Muscle of leg (tissue), 11 donors: ENCODE results near the gene CAPN1. TPM values are rescaled to one million over a fixed set of nuclear protein-coding genes. Genes with fewer than 3 reads are reported as not detected.
A peak's percentile ranks its signal among the peaks of the same experiment; 100 is the strongest.
"Not testable (repeated sequence)": the region's sequence is repeated elsewhere in the genome, so short reads cannot be mapped to it uniquely, and the experiment has no call there.

Experiments used
- DNase-seq: peaks from one replicate; pipeline ENCODE4 v3.0.0; 2013
- H3K27ac ChIP-seq: one replicate; pipeline ENCODE4 v1.5.1; 2013; ENCODE audit warnings: mild to moderate bottlenecking, low read length, control low read depth
- H3K27me3 ChIP-seq: one replicate; pipeline ENCODE4 v1.6.1; 2013; ENCODE audit warnings: low read length; ENCODE audit not compliant: control insufficient read depth, insufficient read depth
- H3K36me3 ChIP-seq: one replicate; pipeline ENCODE4 v1.6.1; 2013; ENCODE audit warnings: low read length; ENCODE audit not compliant: control insufficient read depth, insufficient read depth
- H3K4me1 ChIP-seq: one replicate; pipeline ENCODE4 v1.6.1; 2013; ENCODE audit warnings: low read length; ENCODE audit not compliant: control insufficient read depth, insufficient read depth
- H3K4me3 ChIP-seq: one replicate; pipeline ENCODE4 v1.5.1; 2013; ENCODE audit warnings: low read length, control low read depth
- H3K9me3 ChIP-seq: replicated peaks from 2 replicates; pipeline ENCODE4 v1.6.1; 2013; ENCODE audit warnings: low read depth, low read length; ENCODE audit not compliant: control insufficient read depth
- WGBS: methylation state at CpG from one replicate; pipeline ENCODE4 v1.1.5; 2013; ENCODE audit warnings: missing lambda C conversion rate; ENCODE audit not compliant: insufficient coverage; 5-methylcytosine and 5-hydroxymethylcytosine counted together
- polyA plus RNA-seq, 8 donors: library from polyadenylated mRNA; unstranded; fragments of 120-200 nt; gene quantifications; one replicate each; pipeline versions ENCODE4 v1.2.1 to v1.2.3, GENCODE V29; 2013; ENCODE audit warnings: inconsistent platforms in 1 of 8, low replicate concordance in 1 of 8; ENCODE audit not compliant: insufficient read length in 8 of 8, insufficient read depth in 1 of 8
- total RNA-seq: library from RNA; stranded (reverse); fragments of 120-200 nt; gene quantifications from one replicate; pipeline ENCODE4 v1.2.4, GENCODE V29; 2013

Gene CAPN1
- total and polyA plus RNA-seq, 9 donors = 46.7 to 90.2 (median 78.8) TPM

DNA sequence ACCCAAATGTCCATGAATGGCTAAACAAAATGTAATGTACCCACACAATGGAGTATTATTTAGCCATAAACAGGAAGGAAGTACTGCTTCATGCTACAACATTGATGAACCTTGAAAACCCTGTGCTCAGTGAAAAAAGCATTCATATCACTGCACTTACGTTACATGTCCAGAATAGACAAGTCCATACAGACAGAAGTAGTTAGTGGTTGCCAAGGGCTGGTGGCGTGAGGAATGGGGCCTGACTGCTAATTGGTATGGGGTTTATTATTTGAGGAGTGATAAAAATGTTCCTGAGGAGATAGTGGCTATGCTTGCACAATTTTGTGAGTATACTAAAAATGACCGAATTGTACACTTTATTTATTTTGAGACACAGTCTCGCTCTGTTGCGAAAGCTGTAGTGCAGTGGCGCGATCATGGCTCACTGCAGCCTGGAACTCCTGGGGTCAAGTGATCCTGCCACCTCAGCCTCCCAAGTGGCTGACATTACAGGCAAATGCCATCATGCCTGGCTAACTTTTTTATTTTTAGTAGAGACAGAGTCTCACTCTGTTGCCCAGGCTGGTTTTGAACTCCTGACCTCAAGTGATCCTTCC is 39.7 kb upstream of the CAPN1 start:
- Histone ChIP-seq H3K27ac (no peak overlapping the region), H3K27me3 (peaks cover 5% of the 10 kb centered on the region), H3K4me3 (no peak overlapping the region), H3K36me3 (no peaks in the 10 kb centered on the region), H3K4me1 (no peaks in the 10 kb centered on the region), H3K9me3 (no peaks in the 10 kb centered on the region)
- WGBS = 92% methylated on average over 5 of the region's 7 CpGs
- DNase-seq = no peak

DNA sequence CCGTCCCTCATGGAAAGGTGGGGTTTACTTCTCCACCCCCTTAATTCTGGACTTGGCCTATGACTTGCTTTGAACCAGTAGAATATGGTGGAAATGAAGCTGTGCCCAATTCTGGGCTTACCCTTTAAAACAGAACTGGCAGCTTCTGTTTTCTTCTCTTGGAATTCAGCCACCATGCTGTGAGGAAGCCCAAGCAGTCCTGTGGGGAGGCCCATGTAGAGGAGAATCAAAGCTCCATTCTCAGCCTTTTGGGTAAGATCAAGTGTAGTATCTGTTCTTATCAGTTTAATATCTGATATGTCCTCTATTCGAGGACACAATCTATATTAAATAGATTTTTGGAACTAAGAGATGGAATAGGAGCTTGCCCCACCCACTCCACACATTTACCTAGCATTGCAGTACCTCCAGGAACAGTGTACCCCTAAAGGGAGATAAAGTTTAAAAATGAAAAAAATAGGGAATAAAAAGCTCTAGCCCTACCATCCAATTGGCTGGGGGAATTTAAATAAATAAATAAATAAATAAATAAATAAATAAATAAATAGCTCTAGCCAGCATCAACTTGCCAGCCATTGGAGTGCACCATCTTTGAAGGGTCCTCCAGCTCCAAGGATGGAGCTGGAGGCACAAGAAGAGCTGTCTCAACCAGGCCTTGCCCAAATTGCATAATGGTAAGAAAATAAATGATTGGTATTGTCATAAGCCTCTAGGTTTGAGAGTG is 34.2 kb upstream of the CAPN1 start:
- Histone ChIP-seq H3K36me3 (no peaks in the 10 kb centered on the region), H3K27me3 (no peaks in the 10 kb centered on the region), H3K9me3 (peaks cover 4% of the 10 kb centered on the region), H3K4me3 (no peak overlapping the region), H3K4me1 (peaks cover 14% of the 10 kb centered on the region), H3K27ac (no peak overlapping the region)
- no peak for DNase-seq
- no CpG with 5 or more reads among the region's 2 CpGs for WGBS

DNA sequence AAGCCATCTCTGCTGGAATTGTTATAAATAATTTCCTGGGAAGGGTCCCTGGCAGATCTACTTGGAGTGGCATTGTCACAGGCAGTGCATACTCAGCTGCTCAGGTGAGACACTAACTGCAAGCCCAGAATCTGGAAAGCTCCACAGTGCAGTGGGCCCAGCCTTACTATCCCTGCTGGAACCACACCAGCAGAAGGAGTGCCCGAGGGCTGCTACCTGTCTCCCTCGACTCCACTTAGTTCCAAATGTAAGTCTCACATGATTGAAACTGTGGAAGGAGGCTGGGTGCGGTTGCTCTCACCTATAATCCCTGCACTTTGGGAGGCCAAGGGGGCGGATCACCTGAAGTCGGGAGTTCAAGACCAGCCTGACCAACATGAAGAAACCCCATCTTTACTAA is 33.1 kb upstream of the CAPN1 start:
- H3K27ac ChIP-seq = no peak overlapping the region
- H3K4me1 ChIP-seq = peaks cover 14% of the 10 kb centered on the region
- peaks cover 4% of the 10 kb centered on the region for H3K9me3 ChIP-seq
- WGBS = 77% methylated on average over 2 of the region's 5 CpGs
- no peak for DNase-seq
- H3K4me3 ChIP-seq = no peak overlapping the region
- H3K27me3 ChIP-seq = peaks cover 2% of the 10 kb centered on the region
- H3K36me3 ChIP-seq = no peaks in the 10 kb centered on the region

DNA sequence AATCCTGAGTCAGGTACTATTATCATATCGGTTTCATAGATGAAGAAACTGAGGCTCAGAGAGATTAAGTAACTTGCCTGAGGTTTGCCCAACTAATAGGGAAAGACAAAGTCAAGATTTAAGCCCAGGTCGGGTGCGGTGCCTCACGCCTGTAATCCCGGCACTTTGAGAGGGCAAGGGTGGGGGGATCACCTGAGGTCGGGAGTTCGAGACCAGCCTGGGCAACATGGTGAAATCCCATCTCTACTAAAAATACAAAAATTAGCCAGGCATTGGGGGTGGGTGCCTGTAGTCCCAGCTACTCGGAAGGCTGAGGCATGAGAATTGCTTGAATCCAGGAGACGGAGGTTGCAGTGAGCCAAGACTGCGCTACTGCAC is 31.6 kb upstream of the CAPN1 start:
- 49% methylated on average over 3 of the region's 10 CpGs for WGBS
- H3K4me1 ChIP-seq = peaks cover 14% of the 10 kb centered on the region
- not testable (repeated sequence) for H3K27me3 ChIP-seq, DNase-seq, H3K9me3 ChIP-seq, H3K36me3 ChIP-seq, H3K4me3 ChIP-seq
- H3K27ac ChIP-seq = peak overlapping the region; percentile 67

DNA sequence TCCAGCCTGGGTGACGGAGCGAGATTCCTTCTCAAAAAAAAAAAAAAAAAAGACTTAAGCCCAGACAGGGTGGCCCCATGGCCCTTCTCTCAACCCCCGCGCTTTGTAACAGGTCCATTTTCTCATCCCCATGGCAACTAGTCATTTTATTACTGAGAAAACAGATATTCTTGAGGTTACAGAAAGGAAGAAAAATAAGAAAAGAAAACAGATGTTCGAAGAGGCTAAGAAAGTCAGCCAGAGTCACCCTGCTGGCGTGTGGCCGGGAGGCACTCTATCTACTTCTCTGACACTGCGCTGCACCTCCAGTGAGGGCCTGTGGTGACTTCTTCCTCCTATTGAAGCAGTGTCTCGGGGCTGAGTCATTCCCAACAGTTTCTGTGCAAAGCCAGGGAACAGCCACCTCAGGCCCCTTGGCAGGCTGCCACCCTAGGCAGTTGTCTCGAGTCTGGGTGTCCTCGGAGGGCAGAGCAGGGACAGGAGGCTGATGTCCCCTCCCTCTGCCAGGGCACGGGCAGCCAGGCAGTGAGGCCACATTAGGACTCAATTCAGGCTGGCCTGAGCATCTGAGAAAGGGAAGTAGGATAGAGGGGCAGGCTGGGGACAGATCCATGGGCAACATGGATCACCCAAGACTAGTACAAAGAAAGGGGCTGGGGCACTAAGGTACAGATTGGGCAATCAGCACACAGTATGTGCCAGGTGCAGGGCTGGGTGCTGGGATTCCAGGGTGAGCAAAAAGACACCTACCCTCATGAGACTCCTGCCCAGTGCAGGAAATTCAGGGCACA is 31.0 kb upstream of the CAPN1 start:
- Histone ChIP-seq H3K36me3 (no peaks in the 10 kb centered on the region), H3K9me3 (peaks cover 4% of the 10 kb centered on the region), H3K4me3 (no peak overlapping the region), H3K27me3 (peaks cover 2% of the 10 kb centered on the region), H3K4me1 (peaks cover 14% of the 10 kb centered on the region), H3K27ac (peak overlapping the region; percentile 67)
- WGBS = 6% methylated on average over 10 of the region's 12 CpGs
- DNase-seq = peak; percentile 92

DNA sequence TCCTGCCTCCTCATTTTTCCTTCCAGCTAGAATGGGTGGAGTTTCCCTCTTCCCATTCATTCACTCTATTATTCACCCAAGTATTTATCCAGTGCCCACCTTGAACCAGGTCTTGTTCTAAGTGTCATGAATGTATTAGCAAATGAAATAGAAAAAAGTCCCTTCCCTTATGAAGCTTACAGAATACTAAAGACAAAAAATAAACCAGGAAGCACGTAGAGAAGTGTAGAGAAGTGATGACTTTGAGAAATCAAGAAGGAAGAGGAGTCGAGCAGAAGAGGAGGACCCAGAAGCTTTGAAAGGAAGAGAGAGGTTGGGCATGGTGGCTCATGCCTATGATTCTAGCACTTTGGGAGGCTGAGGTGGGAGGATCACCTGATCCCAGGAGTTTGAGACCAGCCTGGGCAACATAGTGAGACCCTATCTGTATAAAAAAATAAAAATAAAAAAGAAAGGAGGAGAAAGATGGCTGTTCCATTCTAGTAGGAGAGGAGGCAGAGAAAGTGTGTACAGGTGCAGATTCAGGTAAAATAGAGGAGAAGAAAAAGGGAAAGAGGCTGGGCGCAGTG is 30.3 kb upstream of the CAPN1 start:
- H3K27ac ChIP-seq = peak overlapping the region; percentile 67
- DNase-seq = no peak
- H3K27me3 ChIP-seq = peaks cover 2% of the 10 kb centered on the region
- H3K9me3 ChIP-seq = peaks cover 4% of the 10 kb centered on the region
- H3K36me3 ChIP-seq = no peaks in the 10 kb centered on the region
- WGBS = 56% methylated on average over 3 of the region's 3 CpGs
- no peak overlapping the region for H3K4me3 ChIP-seq
- peaks cover 14% of the 10 kb centered on the region for H3K4me1 ChIP-seq

DNA sequence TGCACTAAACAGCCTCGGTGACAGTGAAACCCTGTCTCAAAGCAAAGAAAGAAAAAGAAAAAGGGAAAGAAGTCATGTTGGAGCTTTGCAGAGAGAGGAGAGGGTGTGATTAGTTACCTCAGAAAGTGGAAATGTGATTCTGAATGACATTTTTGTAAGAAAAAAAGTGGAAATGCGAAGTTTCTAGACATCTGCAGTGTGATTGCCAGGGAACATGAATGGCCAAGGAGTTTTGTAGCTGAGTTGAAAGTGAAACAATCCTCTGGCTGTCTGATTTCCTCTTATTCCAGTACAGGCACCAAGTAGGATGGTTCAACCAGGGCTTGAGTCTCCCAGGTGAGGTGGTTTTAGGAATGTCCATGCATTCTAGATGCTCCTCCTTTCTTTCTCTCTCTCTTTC is 29.6 kb upstream of the CAPN1 start:
- WGBS = 53% methylated on average over 2 of the region's 2 CpGs

DNA sequence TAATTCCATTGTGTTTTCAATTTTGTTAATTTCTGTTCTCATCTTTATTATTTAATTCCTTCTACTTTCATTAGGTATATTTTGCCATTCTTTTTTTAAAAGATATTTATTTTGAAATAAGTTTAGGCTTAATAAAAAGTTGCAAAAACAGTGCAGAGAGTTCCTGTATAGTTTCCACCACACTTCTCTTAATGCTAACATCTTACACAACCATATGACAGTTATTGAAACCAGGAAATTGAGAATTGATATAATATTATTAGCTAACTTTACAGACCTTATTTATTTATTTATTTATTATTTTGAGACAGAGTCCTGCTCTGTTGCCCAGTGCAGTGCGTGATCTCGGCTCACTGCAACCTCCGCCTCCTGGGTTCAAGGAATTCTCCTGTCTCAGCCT is 25.5 kb upstream of the CAPN1 start:
- no peak overlapping the region for H3K27ac ChIP-seq
- DNase-seq = no peak
- no CpG with 5 or more reads among the region's 3 CpGs for WGBS

More for the DNA sequence above, 29.6 kb upstream of the CAPN1 start:
- no peak for DNase-seq
- Histone ChIP-seq H3K4me3 (no peak overlapping the region), H3K27me3 (peaks cover 2% of the 10 kb centered on the region), H3K4me1 (peaks cover 14% of the 10 kb centered on the region), H3K36me3 (no peaks in the 10 kb centered on the region), H3K27ac (no peak overlapping the region), H3K9me3 (peaks cover 4% of the 10 kb centered on the region)

DNA sequence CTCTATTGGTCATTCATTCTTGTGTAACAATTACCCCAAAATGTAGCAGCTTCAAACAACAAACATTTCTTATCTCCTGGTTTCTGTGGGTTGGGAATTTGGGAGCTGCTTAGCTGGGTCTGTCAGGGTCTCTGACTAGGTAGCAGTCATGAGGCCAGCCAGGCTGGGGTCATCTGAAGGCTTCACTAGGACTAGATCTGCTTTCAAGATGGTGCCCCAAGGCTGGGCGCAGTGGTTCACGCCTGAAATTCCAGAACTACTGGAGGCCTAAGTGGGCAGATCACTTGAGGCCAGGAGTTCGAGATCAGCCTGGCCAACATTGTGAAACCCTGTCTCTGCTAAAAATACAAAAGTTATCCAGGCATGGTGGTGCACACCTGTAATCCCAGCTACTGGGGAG is 24.8 kb upstream of the CAPN1 start:
- no peak overlapping the region for H3K27ac ChIP-seq
- 89% methylated on average over 3 of the region's 3 CpGs for WGBS
- H3K4me1 ChIP-seq = no peaks in the 10 kb centered on the region
- no peaks in the 10 kb centered on the region for H3K9me3 ChIP-seq
- peaks cover 5% of the 10 kb centered on the region for H3K27me3 ChIP-seq
- H3K4me3 ChIP-seq = no peak overlapping the region
- DNase-seq = no peak
- H3K36me3 ChIP-seq = no peaks in the 10 kb centered on the region

More for the DNA sequence above, 25.5 kb upstream of the CAPN1 start:
- Histone ChIP-seq H3K27me3 (peaks cover 5% of the 10 kb centered on the region), H3K4me3 (no peak overlapping the region), H3K4me1 (no peaks in the 10 kb centered on the region), H3K36me3 (no peaks in the 10 kb centered on the region), H3K9me3 (no peaks in the 10 kb centered on the region)

DNA sequence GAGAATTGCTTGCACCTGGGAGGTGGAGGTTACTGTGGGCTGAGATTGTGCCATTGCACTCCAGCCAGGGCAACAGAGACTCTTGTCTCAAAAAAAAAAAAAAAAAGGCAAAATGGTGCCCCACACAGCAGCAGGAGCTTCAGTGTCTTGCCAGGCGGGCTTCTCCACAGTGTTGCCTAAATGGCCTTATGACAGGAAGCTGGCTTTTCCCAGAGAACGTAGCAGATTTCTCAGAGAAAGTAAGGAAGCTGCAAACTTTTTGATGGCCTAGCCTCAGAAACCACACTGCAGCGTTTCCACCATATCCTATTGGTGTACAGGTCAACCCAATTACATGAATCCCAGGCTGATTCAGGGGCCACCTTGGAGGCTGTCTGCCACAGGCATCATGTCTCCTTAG is 24.4 kb upstream of the CAPN1 start:
- peaks cover 5% of the 10 kb centered on the region for H3K27me3 ChIP-seq
- H3K9me3 ChIP-seq = no peaks in the 10 kb centered on the region
- no peak overlapping the region for H3K4me3 ChIP-seq
- H3K4me1 ChIP-seq = no peaks in the 10 kb centered on the region
- WGBS = 65% methylated on average over 3 of the region's 3 CpGs
- DNase-seq = no peak
- H3K27ac ChIP-seq = no peak overlapping the region
- H3K36me3 ChIP-seq = no peaks in the 10 kb centered on the region
